ENCODE measurements around the gene IP6K3. TPM values are rescaled to one million over a fixed set of nuclear protein-coding genes. Genes with fewer than 3 reads are reported as not detected.

The IP6K3 gene
- polyA plus RNA-seq, 1 donor: 0.34 TPM

GRCh38 chr6:33694977-33695376, 51.7 kb downstream of the IP6K3 start:
- Histone ChIP-seq H3K27me3 (ENCODE audit: control insufficient read depth, insufficient read depth, low read length) (no peaks in the 10 kb centered on the region), H3K4me1 (ENCODE audit: control insufficient read depth, insufficient read depth, low read length) (peaks cover 18% of the 10 kb centered on the region), H3K4me3 (ENCODE audit: low read length) (no peak overlapping the region), H3K27ac (ENCODE audit: low read length) (no peak overlapping the region), H3K36me3 (ENCODE audit: control insufficient read depth, insufficient read depth, low read length) (peaks cover 92% of the 10 kb centered on the region), H3K9me3 (ENCODE audit: control insufficient read depth, low read depth, low read length) (no peaks in the 10 kb centered on the region)
- WGBS (ENCODE audit: insufficient coverage, low lambda C conversion rate): no CpG with 5 or more reads among the region's 5 CpGs
- DNase-seq: no peak

DNA sequence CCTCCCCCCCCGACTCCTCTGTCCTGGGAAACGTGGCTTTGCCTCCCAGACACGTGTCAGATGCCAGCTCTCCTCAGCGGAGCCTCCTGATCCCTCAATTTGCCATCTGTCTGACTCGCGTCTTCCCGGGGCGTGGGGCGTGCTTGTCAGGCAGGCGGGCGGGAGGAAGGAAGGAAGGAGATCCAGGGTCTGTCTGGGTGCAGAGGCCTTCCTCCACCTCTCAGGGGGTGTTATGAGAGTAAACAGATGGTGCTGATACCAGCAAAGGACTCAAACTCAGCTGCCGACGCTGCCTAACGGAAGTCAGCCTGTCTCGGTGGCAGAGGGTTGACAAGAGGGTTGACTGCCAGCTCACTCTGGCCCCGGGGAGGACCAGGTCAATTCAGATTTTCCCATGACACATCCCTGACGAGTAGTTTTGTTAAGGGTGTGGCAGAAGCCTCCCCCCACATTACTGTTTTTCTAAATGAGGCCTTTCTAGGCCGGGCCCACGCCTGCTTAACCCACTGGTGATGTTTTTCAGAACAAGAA, 52.2 kb downstream of the IP6K3 start:
- Histone ChIP-seq H3K27me3 (ENCODE audit: control insufficient read depth, insufficient read depth, low read length) (no peaks in the 10 kb centered on the region), H3K9me3 (ENCODE audit: control insufficient read depth, low read depth, low read length) (no peaks in the 10 kb centered on the region), H3K4me3 (ENCODE audit: low read length) (no peak overlapping the region), H3K36me3 (ENCODE audit: control insufficient read depth, insufficient read depth, low read length) (peaks cover 93% of the 10 kb centered on the region), H3K27ac (ENCODE audit: low read length) (no peak overlapping the region), H3K4me1 (ENCODE audit: control insufficient read depth, insufficient read depth, low read length) (peaks cover 18% of the 10 kb centered on the region)
- no CpG with 5 or more reads among the region's 19 CpGs for WGBS (ENCODE audit: insufficient coverage, low lambda C conversion rate)
- peak in 1 of 2 donors; percentile 51 for DNase-seq

DNA sequence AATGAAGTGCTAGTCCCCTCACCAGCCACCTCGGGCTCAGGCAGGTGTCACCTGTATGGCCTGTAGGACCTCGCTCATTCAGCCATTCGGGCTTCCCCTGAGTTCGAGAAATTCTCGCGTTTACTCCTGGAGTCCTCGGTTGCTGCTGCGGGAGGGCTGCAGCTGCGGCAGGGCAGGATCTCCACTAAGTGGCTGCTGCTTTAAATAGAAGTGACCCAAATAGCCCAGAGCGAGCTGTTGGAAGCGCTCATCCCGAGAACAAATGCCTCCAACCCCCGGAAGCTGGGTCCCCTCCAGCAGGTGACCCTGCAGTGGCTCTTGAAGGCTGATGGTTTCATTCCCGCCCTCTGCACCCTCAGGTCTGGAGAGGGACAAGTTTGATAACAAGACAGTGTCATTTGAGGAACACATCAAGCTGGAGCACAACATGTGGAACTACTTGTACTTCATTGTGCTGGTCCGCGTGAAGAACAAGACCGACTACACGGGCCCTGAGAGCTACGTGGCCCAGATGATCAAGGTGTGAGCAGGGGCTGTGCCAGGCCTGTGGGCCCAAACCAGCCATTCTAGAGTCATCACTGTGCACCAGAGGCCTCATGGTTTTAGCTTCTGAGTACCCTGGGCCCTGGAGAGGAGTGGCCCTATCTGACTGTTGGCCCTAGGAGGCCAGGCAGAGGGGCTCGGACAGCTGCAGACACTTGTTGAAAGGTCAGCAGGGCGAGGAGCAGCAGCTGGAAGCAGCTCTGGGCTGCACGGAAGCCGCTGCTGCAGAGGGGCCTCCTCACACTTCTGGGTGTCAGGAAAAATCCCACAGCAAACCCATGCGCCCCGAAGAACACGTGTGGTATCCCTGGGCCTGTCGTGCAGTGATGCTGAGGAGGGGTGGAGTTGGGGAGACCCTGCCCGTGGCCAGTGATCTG, 53.3 kb downstream of the IP6K3 start:
- no peaks in the 10 kb centered on the region for H3K9me3 ChIP-seq (ENCODE audit: control insufficient read depth, low read depth, low read length)
- H3K4me3 ChIP-seq (ENCODE audit: low read length): no peak overlapping the region
- 40% methylated on average over 1 of the region's 28 CpGs for WGBS (ENCODE audit: insufficient coverage, low lambda C conversion rate)
- no peaks in the 10 kb centered on the region for H3K27me3 ChIP-seq (ENCODE audit: control insufficient read depth, insufficient read depth, low read length)
- no peak for DNase-seq
- H3K27ac ChIP-seq (ENCODE audit: low read length): no peak overlapping the region
- H3K36me3 ChIP-seq (ENCODE audit: control insufficient read depth, insufficient read depth, low read length): peaks cover 96% of the 10 kb centered on the region
- peaks cover 18% of the 10 kb centered on the region for H3K4me1 ChIP-seq (ENCODE audit: control insufficient read depth, insufficient read depth, low read length)

DNA sequence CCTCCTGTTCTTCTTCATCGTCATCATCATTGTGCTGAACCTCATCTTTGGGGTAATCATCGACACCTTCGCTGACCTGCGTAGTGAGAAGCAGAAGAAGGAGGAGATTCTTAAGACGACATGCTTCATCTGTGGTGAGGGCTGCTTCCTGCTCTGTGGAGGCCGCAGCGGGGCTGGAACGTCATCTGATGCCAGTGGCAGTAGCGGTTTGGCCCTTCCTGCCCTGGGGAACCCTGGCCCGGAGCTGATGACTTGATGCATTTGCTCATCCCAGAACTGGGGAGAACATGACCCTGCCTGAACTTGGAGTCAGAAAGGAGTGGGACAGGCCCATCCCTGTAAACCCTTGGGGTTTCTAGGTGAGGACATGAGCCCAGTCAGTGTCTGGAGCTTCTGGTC, 53.9 kb downstream of the IP6K3 start:
- no CpG with 5 or more reads among the region's 10 CpGs for WGBS (ENCODE audit: insufficient coverage, low lambda C conversion rate)
- H3K9me3 ChIP-seq (ENCODE audit: control insufficient read depth, low read depth, low read length): no peaks in the 10 kb centered on the region
- DNase-seq: no peak
- H3K27me3 ChIP-seq (ENCODE audit: control insufficient read depth, insufficient read depth, low read length): no peaks in the 10 kb centered on the region
- H3K27ac ChIP-seq (ENCODE audit: low read length): no peak overlapping the region
- H3K4me1 ChIP-seq (ENCODE audit: control insufficient read depth, insufficient read depth, low read length): peaks cover 18% of the 10 kb centered on the region
- H3K4me3 ChIP-seq (ENCODE audit: low read length): no peak overlapping the region
- H3K36me3 ChIP-seq (ENCODE audit: control insufficient read depth, insufficient read depth, low read length): peaks cover 95% of the 10 kb centered on the region

GRCh38 chr6:33692078-33692759, 54.5 kb downstream of the IP6K3 start:
- Histone ChIP-seq H3K36me3 (ENCODE audit: control insufficient read depth, insufficient read depth, low read length) (peaks cover 95% of the 10 kb centered on the region), H3K9me3 (ENCODE audit: control insufficient read depth, low read depth, low read length) (no peaks in the 10 kb centered on the region), H3K27ac (ENCODE audit: low read length) (no peak overlapping the region), H3K27me3 (ENCODE audit: control insufficient read depth, insufficient read depth, low read length) (no peaks in the 10 kb centered on the region), H3K4me1 (ENCODE audit: control insufficient read depth, insufficient read depth, low read length) (peaks cover 18% of the 10 kb centered on the region), H3K4me3 (ENCODE audit: low read length) (no peak overlapping the region)
- no peak for DNase-seq
- WGBS (ENCODE audit: insufficient coverage, low lambda C conversion rate): no CpG with 5 or more reads among the region's 12 CpGs

- Histone ChIP-seq H3K27me3 (ENCODE audit: control insufficient read depth, insufficient read depth, low read length) (no peaks in the 10 kb centered on the region), H3K9me3 (ENCODE audit: control insufficient read depth, low read depth, low read length) (no peaks in the 10 kb centered on the region), H3K36me3 (ENCODE audit: control insufficient read depth, insufficient read depth, low read length) (peaks cover 94% of the 10 kb centered on the region), H3K4me3 (ENCODE audit: low read length) (no peak overlapping the region), H3K27ac (ENCODE audit: low read length) (no peak overlapping the region), H3K4me1 (ENCODE audit: control insufficient read depth, insufficient read depth, low read length) (peaks cover 18% of the 10 kb centered on the region)
- DNase-seq: no peak
- no CpG with 5 or more reads among the region's 15 CpGs for WGBS (ENCODE audit: insufficient coverage, low lambda C conversion rate)
These were observed 55.1 kb downstream of the IP6K3 start for GRCh38 chr6:33691456-33692077.

DNA sequence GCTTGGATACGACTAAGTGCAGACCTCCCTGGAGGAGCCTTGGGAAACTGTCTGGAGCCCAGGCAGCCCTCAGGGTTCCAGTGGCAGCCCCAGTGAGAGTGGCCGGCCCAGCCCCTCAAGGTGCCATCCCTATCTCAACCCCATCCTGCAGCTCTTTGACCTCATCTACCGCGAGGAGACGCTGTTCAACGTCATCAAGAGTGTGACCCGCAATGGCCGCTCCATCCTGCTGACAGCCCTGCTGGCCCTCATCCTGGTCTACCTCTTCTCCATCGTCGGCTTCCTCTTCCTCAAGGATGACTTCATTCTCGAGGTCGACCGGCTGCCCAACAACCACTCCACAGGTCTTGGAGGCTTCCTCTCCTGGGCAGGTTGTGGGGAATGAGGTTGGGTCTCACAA, 55.9 kb downstream of the IP6K3 start:
- Histone ChIP-seq H3K4me1 (ENCODE audit: control insufficient read depth, insufficient read depth, low read length) (peaks cover 18% of the 10 kb centered on the region), H3K27ac (ENCODE audit: low read length) (no peak overlapping the region), H3K4me3 (ENCODE audit: low read length) (no peak overlapping the region), H3K27me3 (ENCODE audit: control insufficient read depth, insufficient read depth, low read length) (no peaks in the 10 kb centered on the region), H3K36me3 (ENCODE audit: control insufficient read depth, insufficient read depth, low read length) (peaks cover 94% of the 10 kb centered on the region), H3K9me3 (ENCODE audit: control insufficient read depth, low read depth, low read length) (no peaks in the 10 kb centered on the region)
- DNase-seq: no peak
- WGBS (ENCODE audit: insufficient coverage, low lambda C conversion rate): no CpG with 5 or more reads among the region's 13 CpGs

GRCh38 chr6:33689879-33690278, 56.8 kb downstream of the IP6K3 start:
- no peak for DNase-seq
- Histone ChIP-seq H3K4me1 (ENCODE audit: control insufficient read depth, insufficient read depth, low read length) (peaks cover 14% of the 10 kb centered on the region), H3K9me3 (ENCODE audit: control insufficient read depth, low read depth, low read length) (no peaks in the 10 kb centered on the region), H3K4me3 (ENCODE audit: low read length) (no peak overlapping the region), H3K27me3 (ENCODE audit: control insufficient read depth, insufficient read depth, low read length) (no peaks in the 10 kb centered on the region), H3K27ac (ENCODE audit: low read length) (no peak overlapping the region), H3K36me3 (ENCODE audit: control insufficient read depth, insufficient read depth, low read length) (peaks cover 94% of the 10 kb centered on the region)
- WGBS (ENCODE audit: insufficient coverage, low lambda C conversion rate): no CpG with 5 or more reads among the region's 10 CpGs

GRCh38 chr6:33689148-33689494, 57.6 kb downstream of the IP6K3 start:
- no peaks in the 10 kb centered on the region for H3K27me3 ChIP-seq (ENCODE audit: control insufficient read depth, insufficient read depth, low read length)
- peaks cover 96% of the 10 kb centered on the region for H3K36me3 ChIP-seq (ENCODE audit: control insufficient read depth, insufficient read depth, low read length)
- 100% methylated on average over 2 of the region's 12 CpGs for WGBS (ENCODE audit: insufficient coverage, low lambda C conversion rate)

DNA sequence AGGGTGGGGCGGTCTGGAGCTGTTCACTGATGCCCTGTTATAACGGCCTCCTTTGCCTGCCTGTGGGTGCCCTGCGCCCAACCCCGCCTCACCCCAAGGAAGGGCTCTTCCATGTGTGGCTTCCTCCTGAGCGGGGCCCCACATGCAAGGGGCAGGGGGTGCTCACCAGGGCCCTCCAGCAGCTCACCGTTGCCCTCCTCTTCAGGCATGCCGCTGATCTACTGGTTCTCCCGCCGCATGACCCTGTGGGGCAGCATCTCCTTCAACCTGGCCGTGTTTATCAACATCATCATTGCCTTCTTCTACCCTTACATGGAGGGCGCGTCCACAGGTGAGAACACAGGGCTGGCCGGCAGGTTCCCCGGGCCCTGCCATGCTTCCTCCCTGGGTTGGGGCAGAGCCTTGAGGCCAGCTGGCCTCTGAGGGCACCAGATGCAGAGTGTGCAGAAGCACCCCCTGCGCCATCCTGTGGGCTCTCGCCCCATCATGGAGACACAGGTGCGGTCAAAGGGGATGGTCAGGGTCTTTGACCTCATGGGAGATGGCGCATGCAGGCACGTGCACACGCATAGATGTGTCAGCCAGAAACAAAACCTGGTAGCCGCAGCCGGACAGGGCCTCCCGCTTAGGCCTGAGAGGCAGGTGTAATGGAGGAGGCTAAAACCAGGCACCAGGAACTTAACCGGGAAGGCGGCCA, 58.1 kb downstream of the IP6K3 start:
- no peak for DNase-seq
- Histone ChIP-seq H3K4me3 (ENCODE audit: low read length) (no peak overlapping the region), H3K27ac (ENCODE audit: low read length) (no peak overlapping the region), H3K27me3 (ENCODE audit: control insufficient read depth, insufficient read depth, low read length) (no peaks in the 10 kb centered on the region), H3K36me3 (ENCODE audit: control insufficient read depth, insufficient read depth, low read length) (peaks cover 97% of the 10 kb centered on the region), H3K4me1 (ENCODE audit: control insufficient read depth, insufficient read depth, low read length) (peaks cover 4% of the 10 kb centered on the region), H3K9me3 (ENCODE audit: control insufficient read depth, low read depth, low read length) (no peaks in the 10 kb centered on the region)
- no CpG with 5 or more reads among the region's 25 CpGs for WGBS (ENCODE audit: insufficient coverage, low lambda C conversion rate)

More at GRCh38 chr6:33689148-33689494, 57.6 kb downstream of the IP6K3 start:
- no peak for DNase-seq
- Histone ChIP-seq H3K9me3 (ENCODE audit: control insufficient read depth, low read depth, low read length) (no peaks in the 10 kb centered on the region), H3K4me3 (ENCODE audit: low read length) (no peak overlapping the region), H3K4me1 (ENCODE audit: control insufficient read depth, insufficient read depth, low read length) (peaks cover 9% of the 10 kb centered on the region), H3K27ac (ENCODE audit: low read length) (no peak overlapping the region)

All from large intestine (tissue), 3 donors.